Measurements from ENCODE around the gene FXR2.

FXR2 gene

DNA sequence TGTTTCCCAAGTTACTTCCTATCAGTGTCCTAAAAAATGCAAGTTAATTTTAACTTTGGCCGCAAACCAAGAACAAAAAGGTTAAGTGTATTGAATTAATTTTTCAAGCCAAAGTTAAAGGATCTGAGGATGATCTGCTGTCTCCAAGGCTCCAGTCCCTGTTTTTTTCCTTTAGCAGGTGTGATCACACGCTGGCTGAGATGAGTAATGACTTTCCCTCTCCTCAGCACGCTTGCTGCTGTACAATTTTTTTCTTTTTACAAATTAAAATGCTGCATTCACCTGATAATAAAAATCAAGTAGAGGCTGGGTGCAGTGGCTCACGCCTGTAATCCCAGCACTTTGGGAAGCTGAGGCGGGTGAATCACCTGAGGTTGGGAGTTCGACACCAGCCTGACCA lies 69.8 kb downstream of the FXR2 start:
- no peak for DNase-seq
